ENCODE data around the gene BEST4. TPM values are rescaled to one million over a fixed set of nuclear protein-coding genes. Genes with fewer than 3 reads are reported as not detected.

The BEST4 gene
- total and polyA plus RNA-seq, 2 of the 13 experiments (the other 11 are each of a cell fraction or from before 2014, with no cell fraction given): 0.77 to 1.4 TPM

- 0 out of 2 replicates have a peak, but pooled peaks have one; percentile 21 for TF ChIP-seq KAT7 (CRISPR knock-in tag; IDR thresholded peaks at IDR 0.05; ENCODE audit: borderline replicate concordance)
- peak; percentile 30; the same call in 1 of the 2 replicates for TF ChIP-seq FOXK2 (IDR thresholded peaks at IDR 0.05)
- TF ChIP-seq ARNTL (CRISPR knock-in tag; IDR thresholded peaks at IDR 0.05): peak; percentile 79
- 0 out of 2 replicates have a peak, but pooled peaks have one; percentile 29 for TF ChIP-seq RXRB (CRISPR knock-in tag; IDR thresholded peaks at IDR 0.05; ENCODE audit: borderline replicate concordance)
- peak; percentile 60; the same call in 1 of the 2 replicates for TF ChIP-seq ZNF563 (CRISPR knock-in tag; IDR thresholded peaks at IDR 0.05)
- TF ChIP-seq ZSCAN5A (CRISPR knock-in tag; IDR thresholded peaks at IDR 0.05; ENCODE audit: borderline replicate concordance): no peak
- no peak for TF ChIP-seq ZNF264 (CRISPR knock-in tag; IDR thresholded peaks at IDR 0.05)
- peak; percentile 88 for TF ChIP-seq TAF15 (IDR thresholded peaks at IDR 0.05; ENCODE audit: low read depth, low read length, poor library complexity, severe bottlenecking)
- no peak for TF ChIP-seq ZNF703 (CRISPR knock-in tag; IDR thresholded peaks at IDR 0.05; ENCODE audit: borderline replicate concordance)
- TF ChIP-seq ZNF260 (CRISPR knock-in tag; IDR thresholded peaks at IDR 0.05; ENCODE audit: borderline replicate concordance, low read depth): no peak
- TF ChIP-seq USF2 (IDR thresholded peaks at IDR 0.05; ENCODE audit: low read depth, low read length): no peak
- peak; percentile 30; the same call in 1 of the 2 replicates for TF ChIP-seq USF2 (CRISPR knock-in tag; IDR thresholded peaks at IDR 0.05; ENCODE audit: borderline replicate concordance)
- TF ChIP-seq ZNF564 (CRISPR knock-in tag; IDR thresholded peaks at IDR 0.05): no peak; the same call in 1 of the 2 replicates
- no peak; the same call in 1 of the 2 replicates for TF ChIP-seq SMAD1 (CRISPR knock-in tag; IDR thresholded peaks at IDR 0.05; ENCODE audit: borderline replicate concordance, low read depth)
- no peak for TF ChIP-seq IRX3 (CRISPR knock-in tag; IDR thresholded peaks at IDR 0.05; ENCODE audit: borderline replicate concordance, low read depth)
- peak; percentile 70; the same call in 1 of the 2 replicates for TF ChIP-seq GABPB1 (CRISPR knock-in tag; IDR thresholded peaks at IDR 0.05)
- TF ChIP-seq FOXA3 (CRISPR knock-in tag; IDR thresholded peaks at IDR 0.05): peak; percentile 59
- peak; percentile 96 for TF ChIP-seq TFAP4 (IDR thresholded peaks at IDR 0.05; ENCODE audit: borderline replicate concordance, low read depth)
- TF ChIP-seq KLF12 (CRISPR knock-in tag; IDR thresholded peaks at IDR 0.05; ENCODE audit: borderline replicate concordance): 0 out of 2 replicates have a peak, but pooled peaks have one; percentile 67
- peak; percentile 90 for TF ChIP-seq ZNF343 (CRISPR knock-in tag; IDR thresholded peaks at IDR 0.05)
- TF ChIP-seq ZNF354B (CRISPR knock-in tag; IDR thresholded peaks at IDR 0.05): no peak
- TF ChIP-seq ZNF101 (CRISPR knock-in tag; IDR thresholded peaks at IDR 0.05; ENCODE audit: borderline replicate concordance, low read depth): no peak
- no peak for TF ChIP-seq ADNP (CRISPR knock-in tag; IDR thresholded peaks at IDR 0.05)
- TF ChIP-seq ZBTB26 (CRISPR knock-in tag; IDR thresholded peaks at IDR 0.05; ENCODE audit: borderline replicate concordance): peak; percentile 82; the same call in 1 of the 2 replicates
Measured at GRCh38 chr1:44799770-44800584, 12.0 kb upstream of the BEST4 start, which contains the start of gene PLK3 (continued).

Data from HepG2 (cell line).